GM10266 (cell line): ENCODE results near the gene PUSL1.

Experiments
- DNase-seq: peaks from one replicate; pipeline ENCODE4 v3.0.0; 2012; ENCODE audit errors: extremely low spot score
- CTCF ChIP-seq: IDR thresholded peaks from 2 replicates; pipeline ENCODE4 v1.5.1; 2012; ENCODE audit warnings: mild to moderate bottlenecking, low read depth; ENCODE audit not compliant: control insufficient read depth, insufficient read depth; ENCODE audit errors: missing control alignments

Gene PUSL1

GRCh38 chr1:1306661-1307260 lies 1.6 kb upstream of the PUSL1 start:
- no peak for TF ChIP-seq CTCF
- DNase-seq: no peak

- no peak for TF ChIP-seq CTCF
- DNase-seq: no peak
These were observed 1.0 kb upstream of the PUSL1 start for GRCh38 chr1:1307261-1307922.

GRCh38 chr1:1308756-1309250 lies 406 bp downstream of the PUSL1 start:
- no peak for DNase-seq
- no peak for TF ChIP-seq CTCF

- no peak for DNase-seq
- TF ChIP-seq CTCF: no peak
These were observed 1.1 kb downstream of the PUSL1 start for GRCh38 chr1:1309251-1310108.

GRCh38 chr1:1310109-1310385 lies 1.6 kb downstream of the PUSL1 start:
- no peak for TF ChIP-seq CTCF
- DNase-seq: no peak

GRCh38 chr1:1310476-1311053 lies 2.2 kb downstream of the PUSL1 start:
- no peak for DNase-seq
- TF ChIP-seq CTCF: no peak
